Stimulated activated CD4-positive, alpha-beta T cell treated with anti-CD3 and anti-CD28 coated beads, Interleukin-2, amount 100 ng/mL, for 24 hours (primary cell): Measurements from ENCODE around the gene GARNL3.

Experiments used
- DNase-seq, 2 donors: peaks; one replicate each; pipeline ENCODE4 v3.0.0-alpha.2; 2020

Gene GARNL3

DNA sequence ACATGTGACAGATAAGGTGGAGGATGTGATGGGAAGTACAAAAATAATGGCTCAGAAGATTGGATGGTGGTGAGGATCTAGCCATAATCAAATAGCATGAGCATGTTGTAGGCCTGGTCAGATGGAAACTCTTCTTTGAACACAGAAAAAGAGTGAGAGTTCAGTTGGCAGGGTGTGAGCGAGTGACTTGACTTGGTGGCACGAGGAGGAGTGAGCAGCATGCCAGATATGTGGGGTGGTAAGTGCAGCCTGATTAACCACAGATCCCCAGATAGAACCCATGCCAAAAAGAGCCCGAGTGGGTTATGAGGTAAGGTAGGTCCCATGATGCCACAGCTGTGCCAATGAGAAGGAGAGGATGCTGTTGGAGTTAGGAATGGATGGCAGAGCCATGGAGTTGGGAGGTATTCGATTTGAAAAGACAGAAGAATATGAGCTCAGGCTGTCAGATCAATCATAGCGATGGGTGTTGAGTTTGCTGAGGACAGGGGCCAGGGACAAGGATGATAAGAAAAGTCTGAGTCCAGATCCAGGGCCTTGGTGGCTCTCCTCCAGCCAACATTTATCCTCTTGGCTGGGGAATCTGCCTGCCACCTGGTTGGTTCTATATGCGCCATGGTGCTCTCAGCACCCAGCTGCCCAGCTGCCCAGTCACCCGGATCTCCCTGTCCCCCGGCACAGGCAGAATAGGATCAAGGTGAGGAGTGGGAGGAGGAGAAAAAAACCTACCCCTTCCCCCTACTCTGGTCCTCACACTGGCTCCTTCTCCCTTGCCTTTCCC lies 16.5 kb downstream of the GARNL3 start:
- no peak for DNase-seq

DNA sequence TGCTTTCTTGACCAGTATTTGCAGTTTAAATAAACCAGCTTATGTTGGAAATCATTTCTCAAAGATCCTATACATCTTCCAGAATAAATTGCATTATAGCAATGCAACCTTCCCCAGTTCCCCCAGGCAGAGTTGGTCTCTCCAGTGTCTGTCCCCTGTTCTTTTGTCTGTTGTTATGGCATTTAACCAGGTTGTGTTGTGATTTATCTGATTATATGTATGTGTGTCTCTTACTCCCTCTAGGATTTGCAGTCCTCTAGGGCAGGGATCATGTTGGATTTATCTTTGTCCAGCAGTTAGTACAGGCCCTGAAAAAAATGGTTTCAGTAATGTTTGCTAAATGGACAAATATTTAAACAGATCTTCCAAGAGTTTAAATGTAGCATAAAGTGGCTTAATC lies 17.3 kb downstream of the GARNL3 start:
- no peak for DNase-seq

DNA sequence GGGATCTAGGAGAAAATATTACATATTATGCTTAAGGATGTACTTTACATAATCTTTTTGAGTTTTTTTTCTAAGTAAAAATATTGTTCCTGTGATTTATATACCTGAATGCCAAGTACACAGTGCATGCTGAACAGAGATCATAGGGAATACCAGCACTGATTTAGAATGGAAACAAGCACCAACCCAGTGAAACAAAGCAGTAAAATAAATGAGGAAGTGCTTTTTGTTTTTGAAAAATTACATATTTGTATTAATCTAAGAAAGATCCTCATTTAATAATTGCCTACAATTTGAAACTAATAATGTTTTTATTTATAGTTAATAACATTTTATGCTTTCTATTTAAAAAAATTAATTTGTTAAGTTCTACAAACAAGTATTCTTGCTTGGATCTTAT lies 18.0 kb downstream of the GARNL3 start:
- DNase-seq: no peak

DNA sequence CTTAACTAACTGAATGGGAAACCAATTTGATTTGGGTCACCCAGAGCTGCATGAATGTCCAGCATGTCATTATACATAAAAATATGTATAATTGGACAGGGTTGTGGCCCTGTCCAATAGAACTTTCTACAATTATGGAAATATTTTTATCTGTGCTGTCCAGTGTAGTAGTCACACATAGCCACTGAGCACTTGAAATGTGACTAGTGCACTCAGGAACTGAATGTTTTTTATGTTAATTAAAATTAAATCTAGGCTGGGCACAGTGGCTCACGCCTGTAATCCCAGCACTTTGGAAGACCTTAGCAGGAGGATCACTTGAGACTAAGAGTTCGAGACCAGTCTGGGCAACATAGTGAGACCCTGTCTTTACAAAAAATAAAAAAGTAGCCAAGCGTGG lies 18.6 kb downstream of the GARNL3 start:
- no peak for DNase-seq

DNA sequence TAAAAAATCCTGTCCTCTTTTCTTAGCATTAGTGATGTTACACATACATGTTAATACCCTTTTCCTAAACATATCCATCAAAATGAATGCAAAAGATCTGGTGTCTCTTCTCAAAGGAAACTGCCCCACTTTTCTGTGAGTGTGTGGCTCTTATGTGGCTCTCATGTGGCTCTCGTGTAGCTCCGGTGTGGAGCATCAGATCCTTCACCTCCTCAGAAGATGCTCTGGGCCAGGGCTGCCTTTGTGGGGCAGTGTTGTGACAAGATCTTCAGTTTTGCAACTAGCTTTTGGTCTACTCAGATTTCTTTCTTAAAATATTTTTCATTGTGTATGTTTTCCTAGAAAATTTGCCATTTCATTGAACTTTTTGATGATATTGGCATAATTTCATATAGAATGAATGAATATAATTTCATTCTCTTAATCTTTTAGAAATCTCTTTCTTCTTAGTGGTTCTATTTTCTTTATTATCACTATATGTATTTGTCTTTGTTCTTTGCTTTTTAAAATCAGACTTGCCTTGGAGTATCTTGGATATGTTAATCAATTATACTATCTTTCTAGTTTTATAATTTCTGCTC lies 19.4 kb downstream of the GARNL3 start:
- peak in 1 of 2 donors; percentile 3 for DNase-seq

DNA sequence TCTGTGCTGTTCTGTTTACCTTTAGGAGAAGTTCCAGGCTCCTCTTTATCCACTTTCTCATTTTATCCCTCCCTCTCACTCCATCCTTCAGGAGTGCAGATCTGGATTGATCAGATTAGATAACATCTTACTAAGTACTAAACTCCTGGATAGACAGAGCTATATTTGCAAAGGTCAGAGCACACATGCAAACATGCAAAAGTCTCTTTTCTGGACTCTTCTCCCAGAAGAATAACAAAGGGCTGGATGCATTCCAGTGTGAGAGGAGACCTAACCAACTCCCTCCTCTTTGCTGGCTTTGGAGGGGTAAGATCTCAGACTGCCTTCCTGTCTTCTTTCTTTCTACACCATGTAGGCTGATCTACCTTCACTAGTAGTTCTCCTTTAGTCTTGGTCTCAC lies 21.4 kb downstream of the GARNL3 start:
- no peak for DNase-seq

DNA sequence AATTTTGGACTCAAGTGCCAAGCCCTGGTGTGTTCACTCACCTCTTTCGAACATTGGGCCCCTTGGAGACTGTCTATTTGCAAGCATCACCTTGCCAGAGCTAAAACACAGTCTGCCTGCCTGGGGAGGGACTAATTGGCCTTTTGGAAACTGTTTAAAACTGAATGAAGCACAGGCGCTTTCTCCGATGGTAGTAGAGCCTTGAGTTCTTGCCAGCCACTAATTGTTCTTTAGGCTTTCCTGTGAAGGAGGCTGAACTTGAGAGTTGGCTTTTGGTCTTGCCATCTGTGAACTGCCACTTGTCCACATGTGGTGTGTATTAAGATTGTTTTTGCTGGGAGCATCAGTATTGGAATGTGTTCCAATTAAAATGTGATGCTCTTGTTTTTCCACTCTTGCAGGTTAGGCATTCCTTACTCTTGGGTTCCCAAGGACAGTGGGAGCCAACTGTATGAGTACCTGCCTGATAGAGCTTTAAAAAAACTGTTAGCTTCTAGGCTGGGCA lies 26.0 kb downstream of the GARNL3 start:
- DNase-seq: no peak

DNA sequence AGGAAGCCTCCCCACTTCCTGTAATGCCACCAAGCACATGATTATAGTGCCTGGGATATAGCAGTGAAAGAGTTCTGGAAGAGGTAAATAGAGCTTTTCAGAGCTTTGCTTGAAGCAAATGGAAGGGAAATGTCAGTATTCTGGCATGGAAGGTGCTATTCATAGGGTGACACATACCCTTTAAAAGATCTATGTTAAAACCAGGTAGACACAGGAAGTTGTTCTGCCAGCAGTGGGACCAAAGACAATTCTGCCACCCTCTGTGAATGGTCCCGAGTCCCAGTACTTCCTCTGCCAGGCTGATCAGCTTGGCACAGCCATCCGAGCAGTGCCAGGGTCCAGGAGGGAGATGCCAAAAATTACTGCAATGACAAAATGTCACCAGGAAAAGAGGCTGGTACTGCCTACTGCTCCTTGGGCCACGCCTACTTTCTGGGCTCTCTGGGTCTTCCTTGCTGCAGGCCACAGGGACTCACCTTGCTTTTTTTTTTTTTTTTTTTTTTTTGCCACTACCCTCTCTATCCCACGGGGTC lies 26.7 kb downstream of the GARNL3 start:
- no peak for DNase-seq

DNA sequence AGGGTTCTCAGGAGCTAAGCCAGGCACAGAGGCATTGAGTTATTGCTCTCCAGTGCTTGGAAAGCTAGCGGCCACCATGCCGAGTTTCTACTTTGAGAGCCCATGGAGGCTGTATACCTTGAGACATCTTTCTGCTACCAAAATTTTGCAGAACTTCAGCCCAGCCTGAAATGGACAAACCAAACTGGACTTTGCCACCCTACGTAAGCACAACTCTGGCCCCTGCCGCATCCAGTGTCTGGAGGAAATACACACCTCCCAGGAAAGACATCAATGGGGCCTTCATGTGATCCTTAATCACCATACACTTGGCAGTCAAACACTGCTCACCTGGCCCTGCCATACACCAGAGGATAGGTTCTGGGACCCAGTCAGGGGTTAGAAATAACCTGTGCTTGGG lies 27.8 kb downstream of the GARNL3 start:
- DNase-seq: no peak

DNA sequence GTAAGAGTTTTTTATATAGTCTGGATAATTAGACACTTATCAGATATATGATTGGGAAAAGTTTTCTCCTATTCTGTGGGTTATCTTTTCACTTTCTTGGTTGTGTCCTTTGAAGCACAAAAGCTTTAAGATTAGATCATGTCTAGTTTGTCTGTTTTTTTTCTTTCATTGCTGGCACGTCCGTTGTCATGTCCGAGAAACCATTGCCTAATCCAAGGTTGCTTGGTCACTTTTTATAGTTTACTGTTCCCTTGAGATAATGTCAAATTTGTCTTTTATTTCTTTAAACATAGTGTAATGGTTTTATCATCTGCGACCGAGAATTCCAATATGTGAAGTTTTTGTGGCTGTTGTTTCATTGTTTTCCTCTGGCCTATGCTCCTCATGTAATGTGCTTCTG lies 28.8 kb downstream of the GARNL3 start:
- no peak for DNase-seq

DNA sequence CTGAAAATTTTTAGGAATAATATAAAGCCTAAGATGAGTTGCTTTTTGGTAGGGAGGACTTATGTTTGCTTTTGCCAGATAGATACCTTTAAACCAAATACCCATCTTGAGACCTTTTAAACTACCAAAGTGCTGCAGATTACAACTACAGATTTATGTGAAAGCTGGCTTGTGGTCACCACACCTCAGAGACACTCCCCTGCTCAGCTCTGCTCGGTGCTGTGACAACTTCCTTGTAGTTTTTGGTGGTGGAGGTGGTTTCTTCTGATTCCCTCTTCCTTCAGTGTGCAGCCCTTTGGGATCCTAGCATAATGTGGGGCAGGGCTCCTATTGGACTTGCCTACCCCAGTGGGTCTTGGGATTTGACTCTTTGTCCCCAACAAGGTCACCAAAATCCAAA lies 29.2 kb downstream of the GARNL3 start:
- no peak for DNase-seq

DNA sequence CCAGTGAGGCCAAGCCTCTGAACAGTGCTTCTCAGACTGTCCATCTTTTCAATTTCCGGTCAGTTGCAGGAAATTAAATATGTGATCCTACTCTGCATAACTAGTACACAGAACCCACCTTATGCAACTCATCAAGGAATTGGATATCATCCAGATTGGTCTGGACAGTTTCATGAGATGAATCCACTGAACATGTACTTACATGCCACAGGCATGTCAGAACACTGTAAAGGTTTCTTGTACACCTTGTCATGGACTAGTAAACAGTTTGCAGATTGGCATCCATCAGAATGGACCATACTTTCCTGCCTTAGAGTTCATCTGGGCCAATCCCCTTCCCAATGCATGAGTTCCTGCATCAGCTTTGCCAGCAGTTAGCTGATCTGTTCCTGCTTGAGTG lies 30.4 kb downstream of the GARNL3 start:
- DNase-seq: no peak

DNA sequence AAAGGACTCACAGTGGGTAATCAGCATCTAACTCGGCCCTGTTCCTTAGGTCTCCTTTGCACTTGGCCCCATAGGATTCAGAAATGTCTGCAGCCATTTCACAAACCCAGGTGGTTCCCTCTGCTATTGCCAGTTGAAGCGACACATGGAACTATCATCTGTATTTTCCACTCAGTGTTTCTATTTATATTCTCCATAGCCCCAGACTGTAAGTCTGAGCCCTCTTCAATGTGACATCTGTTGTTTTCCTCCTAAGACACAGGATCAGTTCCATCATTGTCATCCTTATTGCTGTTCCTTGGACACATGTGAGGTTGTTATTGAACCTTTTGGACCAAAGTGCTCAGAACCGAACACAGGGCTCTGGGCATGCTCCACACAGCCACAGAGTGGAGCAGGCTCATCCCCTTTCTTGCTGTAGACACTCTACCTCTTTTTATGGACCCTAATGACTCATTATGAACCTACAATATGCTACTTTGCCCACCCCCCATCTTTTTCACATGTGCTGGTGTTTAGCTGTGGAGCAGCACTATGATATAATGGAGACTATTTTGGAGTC lies 36.4 kb downstream of the GARNL3 start:
- DNase-seq: no peak

DNA sequence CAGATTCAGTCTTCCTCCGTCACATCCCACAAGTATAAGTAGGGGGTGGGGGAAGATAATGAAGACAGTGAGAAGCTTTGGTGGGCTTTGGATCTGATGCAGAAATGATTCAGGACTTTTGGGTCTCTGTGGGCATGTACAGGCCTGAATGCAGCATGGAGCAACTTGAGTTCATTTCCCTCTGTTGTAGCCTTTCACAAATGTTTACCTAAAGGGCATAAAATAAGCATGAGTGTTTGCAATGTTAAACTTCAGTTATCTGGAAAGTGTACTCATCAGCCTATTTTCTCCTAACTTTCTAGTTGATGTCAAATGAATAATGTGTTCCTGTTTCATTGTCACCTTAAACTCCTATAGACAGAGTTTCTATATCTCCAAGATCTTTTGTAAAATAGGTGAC lies 39.3 kb downstream of the GARNL3 start:
- no peak for DNase-seq

DNA sequence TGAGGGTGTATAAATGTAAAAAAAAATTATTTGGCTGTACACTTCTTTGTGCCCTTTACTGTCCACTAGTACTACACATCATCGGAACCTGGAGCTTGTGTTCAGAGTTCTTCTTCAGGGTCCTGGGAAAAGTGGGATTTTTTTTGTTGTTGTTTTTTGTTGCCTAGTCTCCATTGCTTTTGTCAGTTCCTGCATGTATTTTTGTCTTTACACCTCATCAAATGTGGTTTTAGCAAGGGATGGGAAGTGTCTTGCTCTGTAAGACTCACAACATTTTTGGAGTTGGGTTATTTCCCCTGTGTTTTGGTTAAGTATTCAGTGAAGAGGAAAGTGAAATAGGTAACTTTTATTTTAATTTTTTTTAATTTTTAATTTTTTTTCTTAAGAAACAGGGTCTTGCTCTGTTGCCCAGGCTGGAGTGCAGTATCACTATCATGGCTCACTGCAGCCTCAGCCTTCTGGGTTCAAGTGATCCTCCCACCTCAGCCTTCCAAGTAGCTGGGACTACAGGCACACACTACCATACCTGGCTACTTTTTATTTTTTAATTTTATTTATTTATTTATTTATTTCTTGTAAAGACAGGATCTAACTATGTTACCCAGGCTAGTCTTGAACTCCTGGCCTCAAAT lies 40.7 kb downstream of the GARNL3 start:
- no peak for DNase-seq

DNA sequence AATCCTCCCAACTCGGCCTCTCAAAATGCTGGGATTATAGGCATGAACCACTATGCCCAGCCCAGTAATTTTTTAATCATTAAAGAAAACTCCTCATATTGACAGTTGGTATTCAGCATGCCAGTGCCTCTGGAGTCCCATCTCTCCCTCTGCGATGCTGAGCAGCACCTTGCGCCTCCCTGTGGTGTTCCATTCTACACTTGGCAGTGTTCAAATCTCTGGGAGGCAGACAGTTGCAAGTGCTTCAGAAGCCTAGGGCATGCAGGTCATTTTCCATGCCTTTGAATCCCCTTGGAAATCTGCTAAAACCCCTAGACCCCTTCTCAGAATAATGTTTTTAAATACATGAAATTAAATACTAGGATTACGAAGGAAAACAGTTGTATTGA lies 41.3 kb downstream of the GARNL3 start:
- DNase-seq: no peak

DNA sequence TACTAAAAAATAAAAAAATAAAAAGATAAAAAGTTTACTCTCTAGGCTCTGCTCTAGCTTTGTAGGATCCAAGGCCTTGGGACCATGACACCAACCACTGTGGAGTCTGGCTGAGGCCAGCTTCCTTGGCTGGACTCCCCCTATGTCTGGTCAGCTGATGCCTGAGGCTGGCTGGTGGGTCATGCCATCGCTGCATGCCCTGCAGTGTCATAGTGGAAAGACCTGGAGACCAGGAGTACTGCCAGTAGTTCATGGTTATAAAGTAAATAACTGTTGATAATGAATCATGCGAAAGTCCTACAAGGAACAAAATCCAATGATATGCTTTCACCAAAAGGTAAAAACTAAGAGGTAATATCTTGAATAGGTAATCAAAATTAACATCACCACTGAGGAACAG lies 43.2 kb downstream of the GARNL3 start:
- DNase-seq: no peak

DNA sequence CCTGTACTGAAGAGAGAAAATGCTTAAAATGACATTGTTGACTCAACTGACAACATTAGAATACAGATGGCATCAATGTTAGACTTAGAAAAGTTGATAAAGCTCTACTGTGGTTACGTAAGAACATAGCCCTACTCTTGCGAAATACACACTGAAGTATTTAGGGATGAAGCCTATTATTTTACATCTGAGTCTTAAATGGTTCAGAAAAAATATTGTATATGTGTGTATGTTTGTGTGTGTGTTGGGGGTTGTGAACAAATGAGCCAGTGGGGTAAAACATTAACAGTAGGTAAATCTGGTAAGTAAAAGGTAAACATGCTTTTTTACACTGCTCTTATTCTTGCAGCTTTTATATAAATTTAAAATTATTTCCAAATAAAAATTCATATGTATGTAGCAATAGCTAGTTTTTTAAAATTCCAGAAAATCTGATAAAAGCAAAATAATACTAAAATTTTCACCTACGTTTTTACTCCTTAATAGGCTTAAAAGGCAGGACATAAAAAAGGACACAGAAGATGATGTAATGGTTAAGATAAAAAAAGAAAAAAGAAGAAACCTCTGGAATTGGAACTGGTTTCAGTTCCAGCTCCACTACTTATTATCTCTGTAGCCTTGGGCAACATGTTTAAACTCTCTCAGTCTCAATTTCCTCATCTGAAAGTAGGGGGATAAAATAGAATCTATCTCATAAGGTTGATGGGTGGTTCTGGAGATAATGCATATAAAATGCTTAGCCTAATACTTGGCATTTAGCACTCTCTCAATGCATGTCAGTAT lies 44.3 kb downstream of the GARNL3 start:
- DNase-seq: no peak

DNA sequence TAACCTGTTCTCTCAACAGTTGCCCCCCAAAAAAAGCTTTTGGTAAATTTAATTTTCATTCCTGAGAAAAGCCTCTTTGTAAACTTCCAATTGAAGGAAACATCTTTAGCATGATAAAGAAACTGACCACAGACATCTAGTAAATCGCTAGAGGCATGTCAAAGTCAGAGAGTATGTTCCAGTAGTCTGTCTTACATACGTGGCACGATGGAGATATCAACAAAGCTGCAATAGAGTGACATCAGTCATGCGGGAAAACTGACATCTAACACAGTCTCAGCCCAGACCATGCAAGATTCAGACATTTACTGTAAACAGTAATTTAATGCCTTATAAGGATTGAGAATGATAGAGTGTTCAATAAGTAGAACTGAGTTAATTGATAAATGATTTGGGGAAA lies 45.1 kb downstream of the GARNL3 start:
- no peak for DNase-seq

DNA sequence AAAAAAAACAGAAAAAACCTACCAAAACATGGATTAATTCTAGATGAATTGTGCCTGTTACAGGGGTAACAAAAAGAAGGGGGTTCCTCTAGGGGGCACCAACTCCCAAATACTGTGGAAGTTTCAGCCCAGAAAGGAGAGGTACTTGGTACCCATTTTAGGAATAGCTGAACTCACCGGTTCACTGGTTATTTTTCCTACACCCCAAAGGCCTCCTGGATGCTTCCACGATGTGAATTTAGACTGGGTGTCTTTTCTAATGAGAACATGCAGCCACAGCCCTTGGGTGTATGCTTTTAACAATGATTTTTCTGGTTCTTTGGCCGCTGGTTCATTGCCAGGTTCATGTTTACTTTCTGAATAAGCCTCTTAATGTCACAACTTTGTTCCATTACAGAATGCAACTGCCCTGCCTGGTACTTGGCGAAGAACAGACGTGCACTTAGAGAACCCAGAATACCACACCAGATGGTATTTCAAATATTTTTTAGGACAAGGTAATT lies 46.7 kb downstream of the GARNL3 start:
- peak; percentile 24 to 38 for DNase-seq

DNA sequence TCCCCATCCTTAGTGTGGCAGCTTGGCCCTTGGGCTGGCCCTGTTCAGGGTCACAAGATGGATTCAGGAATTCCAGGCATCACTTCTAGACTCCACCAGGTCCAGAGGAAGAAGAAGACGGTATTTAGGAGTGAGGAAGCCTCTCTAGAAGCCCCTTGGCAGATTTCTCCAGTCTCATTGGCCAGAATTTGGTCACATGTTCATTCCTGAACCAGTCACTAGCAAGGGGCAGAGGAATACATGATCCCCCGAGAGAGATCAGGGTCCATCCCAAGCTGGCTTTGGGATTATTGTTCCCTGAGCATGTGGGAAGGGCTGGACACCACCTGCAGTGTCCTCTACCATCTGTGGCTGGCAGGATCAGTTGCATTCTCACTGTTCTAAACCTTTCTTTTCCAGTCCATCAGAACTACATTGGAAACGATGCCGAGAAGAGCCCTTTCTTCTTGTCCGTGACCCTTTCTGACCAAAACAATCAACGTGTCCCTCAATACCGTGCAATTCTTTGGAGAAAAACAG lies 48.5 kb downstream of the GARNL3 start:
- no peak for DNase-seq

DNA sequence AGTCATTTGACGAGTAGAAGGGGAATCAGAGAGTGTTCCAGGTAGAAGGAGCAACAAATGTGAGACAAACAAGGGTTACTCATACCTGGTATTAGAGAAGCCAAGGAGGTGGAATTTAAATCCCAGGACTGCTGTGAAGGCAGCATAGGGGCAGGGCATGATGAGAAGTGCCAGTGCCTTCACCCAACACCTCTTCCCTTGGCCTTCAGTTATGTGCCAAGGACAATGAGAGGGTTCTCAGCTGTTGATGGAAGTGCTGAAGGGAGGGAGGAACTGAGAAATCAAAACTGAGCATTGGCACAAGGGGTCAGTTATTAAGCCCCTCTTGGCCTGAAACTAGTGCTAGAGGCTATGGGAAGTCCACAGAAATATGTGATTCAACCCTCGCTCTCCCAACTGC lies 50.3 kb downstream of the GARNL3 start:
- no peak for DNase-seq
